Hepatocyte (in vitro differentiated cells): ENCODE data around the gene FAM83E.

ENCODE experiments used
- CTCF ChIP-seq: fragments of 200-600 bp; sonication (generic); IDR thresholded peaks from 2 replicates; pipeline ENCODE4 v1.5.1; 2016; ENCODE audit warnings: antibody characterized with exemption, mild to moderate bottlenecking; ENCODE audit not compliant: poor library complexity
- EZH2 ChIP-seq: fragments of 200-600 bp; sonication (generic); IDR thresholded peaks from 2 replicates; pipeline ENCODE4 v1.6.1; 2016; ENCODE audit warnings: antibody characterized with exemption, mild to moderate bottlenecking, borderline replicate concordance

- no peak for TF ChIP-seq EZH2
- no peak for TF ChIP-seq CTCF
Observed at GRCh38 chr19:48624791-48625723, 10.2 kb upstream of the FAM83E start.
